VCaP (cell line): Measurements from ENCODE around the gene WASHC3.
A peak's percentile ranks its signal among the peaks of the same experiment; 100 is the strongest.

Experiments used
- H3K27ac ChIP-seq: fragments of 450-650 bp; 2 replicates; pipeline ENCODE4 v1.5.1; 2017
- CTCF ChIP-seq: fragments of 450-650 bp; conservative IDR thresholded peaks from 2 replicates; pipeline ENCODE4 v1.5.1; 2017; ENCODE audit warnings: mild to moderate bottlenecking, moderate library complexity

Gene WASHC3

GRCh38 chr12:102059343-102059742 lies 2.4 kb downstream of the WASHC3 start:
- TF ChIP-seq CTCF: no peak
- H3K27ac ChIP-seq: no peak overlapping the region

- no peak overlapping the region for H3K27ac ChIP-seq
- no peak for TF ChIP-seq CTCF
These were observed 7.4 kb downstream of the WASHC3 start for GRCh38 chr12:102054345-102054744.

GRCh38 chr12:102053062-102053349 lies 8.8 kb downstream of the WASHC3 start:
- TF ChIP-seq CTCF: no peak
- H3K27ac ChIP-seq: peak overlapping the region; percentile 70; the same call in 1 of the 2 replicates

GRCh38 chr12:102052192-102053061 lies 9.4 kb downstream of the WASHC3 start:
- no peak for TF ChIP-seq CTCF
- H3K27ac ChIP-seq: peak overlapping the region; percentile 70

GRCh38 chr12:102051431-102051965 lies 10.3 kb downstream of the WASHC3 start:
- peak overlapping the region; percentile 70 for H3K27ac ChIP-seq
- no peak for TF ChIP-seq CTCF

- H3K27ac ChIP-seq: peak overlapping the region; percentile 70
- TF ChIP-seq CTCF: no peak
These were observed 10.9 kb downstream of the WASHC3 start for GRCh38 chr12:102050660-102051430.

- TF ChIP-seq CTCF: no peak
- H3K27ac ChIP-seq: no peak overlapping the region
These were observed 17.9 kb downstream of the WASHC3 start for GRCh38 chr12:102043928-102044327.
